Ramos (cell line): ENCODE results near the gene GATA1.

Experiments used
- in situ Hi-C: fragments of 300-500 bp; cut with MboI; formaldehyde crosslinking; loops from one replicate; pipeline ENCODE4 v1.14.3; 2022; ENCODE audit warnings: low sequenced_read_pairs; ENCODE audit not compliant: unreplicated experiment

GATA1 gene

GRCh38 chrX:48784726-48785125 lies 1.7 kb upstream of the GATA1 start:
- in situ Hi-C loops: no loop called here

DNA sequence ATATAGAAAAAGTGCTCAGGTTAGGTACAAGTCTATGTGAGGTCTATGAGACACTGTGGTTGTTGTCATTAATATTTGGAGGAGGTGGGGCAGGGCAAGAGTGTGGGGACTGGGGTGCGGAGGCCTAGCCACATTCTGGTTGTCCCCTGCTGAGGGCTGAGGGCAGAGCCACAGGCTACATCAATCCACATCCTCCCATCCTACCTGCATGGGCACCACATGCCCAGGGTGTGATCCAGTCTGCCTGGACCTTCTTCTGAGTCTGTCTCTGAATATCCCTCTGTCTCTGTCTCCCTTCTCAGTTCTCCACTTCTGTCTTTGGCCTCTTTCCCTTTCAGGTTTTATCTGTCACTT lies 1.2 kb upstream of the GATA1 start:
- in situ Hi-C loops: no loop called here

DNA sequence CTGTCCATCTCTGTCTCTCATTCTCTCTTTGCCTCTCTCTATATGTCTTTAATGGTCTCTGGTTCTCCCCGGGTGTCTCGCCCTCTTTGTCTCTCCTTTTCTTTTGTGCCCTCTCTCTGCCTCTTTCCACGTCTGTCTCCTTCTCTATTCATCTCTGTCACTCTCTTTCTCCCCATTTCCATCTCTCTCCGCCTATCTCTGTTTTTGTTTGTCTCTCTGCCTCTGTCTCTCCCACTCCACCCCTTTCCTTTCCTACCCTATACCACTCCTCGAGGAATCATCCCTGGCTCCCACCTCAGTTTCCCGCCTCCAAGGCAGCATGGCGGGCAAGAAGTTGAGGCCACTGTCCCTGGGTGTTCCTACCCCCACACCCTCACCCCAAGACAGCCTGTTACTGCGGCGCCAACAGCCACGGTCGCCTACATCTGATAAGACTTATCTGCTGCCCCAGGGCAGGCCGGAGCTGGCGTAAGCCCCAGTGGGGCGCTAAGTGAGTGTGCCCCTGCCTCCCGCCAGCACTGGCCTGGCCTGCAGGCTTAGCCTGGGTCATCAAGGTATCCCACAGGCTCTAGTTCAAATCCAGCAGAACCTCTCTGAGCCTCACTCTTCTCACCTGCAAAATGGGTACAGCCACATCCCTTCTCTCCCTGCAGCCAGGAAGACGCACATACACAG lies 713 bp upstream of the GATA1 start:
- in situ Hi-C loops: no loop called here

- in situ Hi-C loops: no loop called here
Observed at GRCh38 chrX:48786825-48787504, 575 bp downstream of the GATA1 start.

DNA sequence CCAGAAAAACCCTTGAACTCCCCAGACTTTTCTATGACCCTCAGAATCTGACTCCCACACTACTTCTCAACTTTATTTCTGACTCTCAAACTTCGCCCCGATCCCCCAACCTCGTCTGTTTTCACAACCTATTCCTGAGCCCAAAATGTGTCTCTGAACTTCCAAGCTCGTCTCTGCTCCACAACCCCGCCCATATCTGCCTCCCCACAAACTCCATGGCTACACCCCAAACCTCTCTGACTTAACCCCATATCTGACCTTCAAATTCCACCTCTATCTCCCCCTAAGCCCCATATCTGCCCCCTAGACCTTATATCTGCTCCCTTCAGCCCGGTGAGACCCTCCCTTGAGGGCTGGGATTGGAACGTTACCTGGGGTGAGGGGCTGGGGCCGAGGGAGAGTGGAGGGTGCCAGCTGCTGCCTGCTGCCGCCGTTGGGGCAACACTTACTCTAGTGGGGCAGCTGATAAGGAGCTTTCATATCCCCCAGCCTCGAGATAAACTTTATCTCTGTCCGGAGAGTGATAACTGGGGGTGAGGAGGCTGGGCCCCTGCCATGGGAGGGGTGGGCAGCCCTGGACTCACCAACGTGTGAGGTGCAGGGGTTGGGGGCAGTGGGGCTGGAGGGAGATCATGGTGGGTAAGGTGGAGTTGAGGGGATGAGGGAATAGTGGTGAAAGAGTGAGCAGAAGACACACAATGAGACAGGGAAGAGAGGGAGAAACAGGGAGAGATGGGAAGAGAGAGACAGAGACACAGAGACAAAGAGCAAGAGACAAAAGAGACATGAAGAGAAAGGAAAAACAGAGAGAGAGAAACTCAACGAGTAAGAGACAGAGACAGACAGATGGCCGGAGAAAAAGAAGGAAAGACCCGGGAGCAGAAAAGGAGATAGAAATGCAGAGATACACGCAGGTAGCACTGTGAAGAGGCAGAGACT lies 1.4 kb downstream of the GATA1 start:
- in situ Hi-C loops: no loop called here

DNA sequence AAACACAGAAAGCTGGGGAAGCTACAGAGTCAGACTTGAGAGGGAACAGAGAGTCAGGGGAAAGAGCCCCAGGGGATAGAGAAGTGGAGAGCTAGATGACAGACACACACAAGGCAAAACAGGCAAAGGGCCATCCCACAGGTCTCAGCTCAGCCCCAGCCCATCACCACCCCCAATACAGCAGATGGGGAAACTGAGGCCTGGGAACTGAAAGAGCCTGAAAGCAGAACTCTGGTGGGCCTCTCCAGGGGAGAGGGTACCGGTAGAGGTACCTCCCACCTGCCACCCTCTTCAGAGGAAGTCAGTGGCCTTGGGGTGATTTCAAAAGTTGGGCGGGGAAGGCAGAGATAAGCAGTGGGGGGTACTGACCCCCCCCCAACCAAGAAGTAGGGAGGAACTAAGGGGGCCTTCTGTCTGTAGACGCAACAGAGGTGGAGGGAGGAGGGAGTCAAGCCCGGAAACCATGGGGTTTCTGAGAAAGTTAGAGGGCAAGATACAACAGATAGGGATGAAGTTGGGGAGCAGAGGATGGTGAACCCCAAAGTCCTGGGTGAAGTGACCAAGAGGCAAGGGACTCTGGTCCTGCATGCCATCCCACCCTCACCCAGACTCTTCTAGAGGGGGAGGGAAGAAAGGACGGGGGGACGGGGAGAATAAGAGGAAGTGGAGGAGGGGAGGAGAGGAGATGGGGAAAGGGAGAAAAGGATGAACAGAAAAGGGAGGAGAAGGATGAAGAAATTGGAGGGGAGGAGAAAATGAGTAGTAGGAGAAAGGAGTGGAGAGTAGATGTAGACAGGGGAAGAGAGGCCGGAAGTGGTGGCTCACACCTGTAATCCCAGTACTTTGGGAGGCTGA lies 3.2 kb downstream of the GATA1 start:
- in situ Hi-C loops: no loop called here

GRCh38 chrX:48790477-48790876 lies 4.1 kb downstream of the GATA1 start:
- in situ Hi-C loops: no loop called here

DNA sequence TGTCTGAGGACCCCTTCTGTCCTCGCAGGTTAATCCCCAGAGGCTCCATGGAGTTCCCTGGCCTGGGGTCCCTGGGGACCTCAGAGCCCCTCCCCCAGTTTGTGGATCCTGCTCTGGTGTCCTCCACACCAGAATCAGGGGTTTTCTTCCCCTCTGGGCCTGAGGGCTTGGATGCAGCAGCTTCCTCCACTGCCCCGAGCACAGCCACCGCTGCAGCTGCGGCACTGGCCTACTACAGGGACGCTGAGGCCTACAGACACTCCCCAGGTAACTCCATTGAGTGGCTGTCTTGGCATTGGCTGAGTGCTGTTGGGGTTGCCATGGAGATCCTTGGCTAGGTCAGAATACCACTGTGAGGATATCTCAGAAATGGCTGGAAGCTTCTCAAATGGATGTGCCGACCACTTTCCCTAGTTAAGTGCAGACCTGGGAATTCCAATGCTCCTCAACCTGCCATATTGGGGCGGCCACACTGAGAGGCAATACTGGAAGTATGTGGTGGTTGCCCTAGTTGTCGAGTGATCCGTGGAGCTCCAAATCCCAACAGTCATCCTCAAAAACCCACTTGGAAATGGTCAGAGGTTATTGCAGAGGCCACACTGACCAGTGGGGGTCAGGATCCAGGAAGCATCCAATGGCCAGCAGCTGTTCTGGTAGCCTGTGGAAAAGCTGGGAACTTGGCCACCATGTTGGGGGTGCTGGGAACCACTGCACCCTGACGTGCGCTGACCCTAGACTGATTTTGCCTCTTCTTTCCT lies 4.9 kb downstream of the GATA1 start:
- in situ Hi-C loops: no loop called here

- in situ Hi-C loops: no loop called here
Observed at GRCh38 chrX:48792219-48792618, 5.8 kb downstream of the GATA1 start.

DNA sequence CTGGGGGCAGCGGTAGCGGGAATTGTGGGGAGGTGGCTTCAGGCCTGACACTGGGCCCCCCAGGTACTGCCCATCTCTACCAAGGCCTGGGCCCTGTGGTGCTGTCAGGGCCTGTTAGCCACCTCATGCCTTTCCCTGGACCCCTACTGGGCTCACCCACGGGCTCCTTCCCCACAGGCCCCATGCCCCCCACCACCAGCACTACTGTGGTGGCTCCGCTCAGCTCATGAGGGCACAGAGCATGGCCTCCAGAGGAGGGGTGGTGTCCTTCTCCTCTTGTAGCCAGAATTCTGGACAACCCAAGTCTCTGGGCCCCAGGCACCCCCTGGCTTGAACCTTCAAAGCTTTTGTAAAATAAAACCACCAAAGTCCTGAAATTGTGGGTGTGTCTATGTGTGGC lies 7.5 kb downstream of the GATA1 start:
- in situ Hi-C loops: no loop called here

DNA sequence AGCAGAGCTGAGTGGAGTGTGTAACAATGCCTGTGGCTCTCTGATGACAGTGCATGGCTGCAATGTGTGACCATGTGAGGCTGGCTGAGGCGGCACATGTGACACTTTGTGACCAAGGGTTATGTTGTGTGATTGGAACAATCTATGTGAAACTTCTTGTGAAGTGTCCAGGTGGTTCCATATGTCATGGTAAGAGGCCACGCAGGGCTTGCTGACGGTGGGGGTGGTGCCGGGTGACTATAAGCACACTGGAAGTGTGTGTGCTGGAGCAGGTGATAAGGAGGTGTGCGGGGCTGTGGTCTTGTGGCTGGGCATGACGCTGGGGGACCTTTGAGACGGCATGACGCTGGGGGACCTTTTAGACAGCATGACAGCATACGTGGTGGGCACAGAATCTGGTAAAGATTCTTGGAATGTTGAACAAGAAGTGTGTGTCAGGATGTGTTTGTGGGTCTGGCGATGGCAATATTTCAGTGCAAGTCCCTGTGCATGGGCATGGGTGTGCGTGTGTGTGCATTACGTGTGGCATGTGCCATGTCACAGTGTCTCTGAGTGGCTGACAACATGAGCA lies 8.0 kb downstream of the GATA1 start:
- in situ Hi-C loops: no loop called here

DNA sequence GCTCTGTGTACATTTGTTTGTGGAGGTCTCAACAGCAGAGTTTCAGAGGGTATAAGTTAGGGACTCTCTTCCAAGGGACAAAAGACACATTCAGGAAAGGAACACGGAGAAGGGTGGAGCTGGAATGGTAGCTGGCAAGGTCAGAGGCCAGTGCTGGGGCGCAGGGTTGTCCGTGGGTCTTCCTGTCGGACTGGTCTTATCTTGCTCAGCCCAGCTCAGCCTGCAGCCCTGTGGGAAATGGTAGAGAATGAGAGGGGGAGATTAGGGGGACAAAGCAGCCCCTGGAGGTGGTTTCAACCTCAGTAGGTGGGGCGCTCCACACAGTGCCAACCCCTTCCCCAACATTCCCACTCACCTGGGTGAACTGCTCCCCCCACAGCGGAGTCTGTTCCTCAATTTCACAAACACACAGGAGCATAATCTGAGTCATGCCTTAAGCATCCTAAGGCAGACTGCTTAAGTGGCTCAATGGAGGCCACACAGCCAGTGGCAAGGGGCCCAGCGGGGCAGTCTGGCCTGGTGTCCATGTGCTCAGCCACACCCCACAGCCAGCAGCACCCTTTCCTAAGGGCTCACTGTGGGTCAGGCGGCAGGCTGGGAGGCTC lies 8.6 kb downstream of the GATA1 start:
- in situ Hi-C loops: no loop called here

- in situ Hi-C loops: no loop called here
Observed at GRCh38 chrX:48798318-48798717, 11.9 kb downstream of the GATA1 start.

DNA sequence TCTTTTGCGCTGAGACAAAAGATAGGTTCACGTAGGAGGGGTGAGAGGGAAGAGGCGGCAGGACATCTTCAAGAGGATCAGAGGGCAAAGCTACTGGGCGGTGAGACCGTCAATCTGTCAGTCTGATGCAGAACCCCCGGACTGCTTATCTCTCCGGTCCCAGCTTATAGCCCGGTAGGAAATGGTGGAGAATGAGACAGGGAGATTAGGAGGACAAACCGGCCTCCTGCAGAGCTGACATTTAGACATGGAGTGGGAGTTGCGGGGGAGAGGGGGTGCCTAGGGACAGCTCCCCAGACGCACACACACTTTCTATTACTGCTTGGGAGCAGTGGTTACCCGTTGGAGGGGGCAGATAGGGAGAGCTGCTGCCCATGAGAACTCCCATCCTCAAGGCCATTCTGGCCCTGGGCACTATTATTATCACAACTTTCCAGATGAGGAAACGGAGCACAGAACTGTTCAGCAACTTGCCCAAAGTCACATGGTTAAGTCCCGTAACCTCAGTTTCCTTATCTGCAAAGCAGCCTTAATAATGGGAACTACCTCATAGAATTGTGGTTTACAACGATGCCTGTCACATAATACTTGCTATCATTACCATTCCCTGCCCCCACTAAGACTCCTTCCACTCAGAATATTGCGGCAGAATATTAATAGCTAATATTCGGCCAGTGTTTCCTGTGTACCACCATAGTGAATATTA lies 14.3 kb downstream of the GATA1 start:
- in situ Hi-C loops: no loop called here

DNA sequence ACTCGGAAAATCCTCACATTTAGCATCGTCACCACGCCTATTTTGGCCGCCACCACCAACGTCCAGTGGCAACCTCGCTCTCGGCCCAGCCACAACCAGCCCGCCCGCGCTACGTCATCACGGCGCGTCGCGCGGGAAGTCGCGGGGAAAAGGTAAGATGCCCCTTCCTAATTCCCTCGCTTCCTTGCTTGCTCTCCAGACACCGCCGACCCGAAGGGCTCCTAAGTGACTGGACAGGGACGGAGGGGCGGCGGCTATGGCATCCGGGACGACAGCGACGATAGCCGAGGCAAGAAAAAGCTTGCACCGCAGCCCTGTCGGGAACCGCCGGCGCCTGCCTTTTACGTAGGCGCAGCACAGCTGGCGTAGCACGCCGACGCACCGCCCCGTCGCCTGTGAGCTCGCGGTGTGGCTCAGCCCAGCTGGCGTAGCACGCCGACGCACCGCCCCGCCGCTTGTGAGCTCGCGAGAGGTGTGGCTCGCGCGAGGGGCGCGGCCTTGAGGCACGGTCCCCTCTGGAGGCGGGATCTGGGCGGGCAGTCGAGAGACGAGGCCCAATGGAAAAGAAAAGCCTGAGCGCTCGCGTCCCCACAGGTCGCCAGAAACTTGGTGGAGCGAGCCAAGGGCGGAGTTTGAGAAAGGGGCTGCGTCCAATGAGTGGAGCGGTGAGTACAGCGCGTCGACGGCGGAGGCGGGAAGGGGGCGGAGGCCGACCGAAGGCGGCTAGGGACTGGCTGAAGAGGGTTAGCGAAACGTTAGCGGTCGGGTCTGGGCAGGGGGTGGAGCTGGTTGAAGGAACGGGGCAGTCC lies 15.1 kb downstream of the GATA1 start, which contains the start of gene HDAC6:
HDAC6 (plus strand) TSS at position 788 of the 809 bp plus-strand sequence. CDS start 626 bp downstream, outside the sequence.
- in situ Hi-C loops: no loop called here

DNA sequence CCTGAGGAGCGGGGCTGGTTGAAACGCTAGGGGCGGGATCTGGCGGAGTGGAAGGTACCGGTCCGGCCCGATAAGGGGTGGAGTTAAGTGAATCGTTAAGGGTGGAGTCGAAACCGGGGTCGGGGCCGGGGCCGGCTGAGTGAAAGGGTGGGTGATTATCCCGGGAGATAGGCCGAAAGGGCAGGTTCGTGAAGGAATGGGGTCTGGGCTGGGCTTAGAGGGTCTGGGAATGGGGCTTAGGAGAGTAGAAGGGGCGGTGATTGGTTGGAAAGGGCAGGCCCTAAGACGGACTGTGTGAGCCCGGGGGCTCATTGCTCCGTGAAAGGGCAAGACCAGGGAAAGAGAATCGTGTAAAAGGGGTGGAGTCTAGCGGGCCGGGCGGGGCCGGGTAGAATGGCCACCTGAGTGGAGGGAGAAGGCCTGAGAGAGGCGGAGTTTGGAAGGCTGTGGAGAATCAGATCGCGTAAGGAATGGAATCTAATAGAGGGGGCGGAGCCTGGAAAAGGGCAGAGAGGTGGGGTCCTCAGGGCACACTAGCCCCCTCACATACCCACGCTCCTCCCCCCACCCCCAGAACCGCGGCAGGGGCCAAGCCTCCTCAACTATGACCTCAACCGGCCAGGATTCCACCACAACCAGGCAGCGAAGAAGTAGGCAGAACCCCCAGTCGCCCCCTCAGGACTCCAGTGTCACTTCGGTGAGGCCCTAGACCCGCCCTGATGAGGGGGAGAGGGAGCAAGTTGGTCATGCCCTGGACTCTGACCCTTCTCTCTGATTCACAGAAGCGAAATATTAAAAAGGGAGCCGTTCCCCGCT lies 15.9 kb downstream of the GATA1 start:
- in situ Hi-C loops: no loop called here

DNA sequence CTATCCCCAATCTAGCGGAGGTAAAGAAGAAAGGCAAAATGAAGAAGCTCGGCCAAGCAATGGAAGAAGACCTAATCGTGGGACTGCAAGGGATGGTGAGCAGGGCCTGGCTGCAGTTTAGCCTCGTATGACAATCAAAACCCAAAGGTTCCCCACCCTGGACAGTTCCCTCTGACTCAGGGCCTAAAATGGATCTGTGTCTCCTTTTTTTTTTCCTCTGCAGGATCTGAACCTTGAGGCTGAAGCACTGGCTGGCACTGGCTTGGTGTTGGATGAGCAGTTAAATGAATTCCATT lies 16.5 kb downstream of the GATA1 start:
- in situ Hi-C loops: no loop called here
